Erythroblast (primary cell): ENCODE data around the gene HSCB.

ENCODE experiments used
- GATA1 ChIP-seq: IDR thresholded peaks from 2 replicates; pipeline ENCODE4 v1.6.1; 2011; ENCODE audit warnings: low read depth, mild to moderate bottlenecking, control low read depth, low read length, moderate library complexity
- POLR2A ChIP-seq: IDR thresholded peaks from 2 replicates; pipeline ENCODE4 v1.6.1; 2011; ENCODE audit warnings: mild to moderate bottlenecking, low read length

- no peak for TF ChIP-seq POLR2A
- TF ChIP-seq GATA1, result no peak
Measured at GRCh38 chr22:28703436-28703835, 38.4 kb upstream of the HSCB start.
